ENCODE results near the gene CA5A.

The CA5A gene

DNA sequence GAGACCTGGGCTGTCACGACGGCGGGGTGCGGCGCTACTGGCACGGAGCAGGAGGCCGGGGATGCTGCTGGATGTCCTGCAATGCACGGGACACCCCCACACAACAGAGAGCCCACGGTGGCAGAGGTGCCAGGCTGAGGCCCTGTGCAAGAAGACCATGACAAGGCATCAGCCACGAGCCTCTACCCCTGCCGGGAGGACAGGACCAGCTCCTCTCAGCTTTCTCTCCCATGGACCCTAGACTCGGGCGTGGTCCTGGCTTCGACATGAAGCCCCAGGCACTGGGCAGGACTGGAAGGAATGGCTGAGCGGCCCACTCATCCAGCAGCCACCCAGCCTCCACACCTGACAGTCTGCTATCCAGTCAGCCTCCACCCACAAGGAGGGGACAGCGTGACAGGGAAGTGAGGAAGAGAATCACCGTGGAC is 92.6 kb downstream of the CA5A start:
- Histone ChIP-seq H3K27ac (ENCODE audit: insufficient read depth in 1 of 2, low read depth in 1 of 2, low read length in 2 of 2, poor library complexity in 1 of 2, severe bottlenecking in 2 of 2) (no peak overlapping the region), H3K9me3 (ENCODE audit: control extremely low read depth in 1 of 5, control insufficient read depth in 4 of 5, insufficient read depth in 2 of 5, low read depth in 1 of 5, low read length in 4 of 5) (no peaks in the 10 kb centered on the region), H3K4me1 (ENCODE audit: control extremely low read depth in 1 of 4, control insufficient read depth in 4 of 4, insufficient read depth in 4 of 4, low read length in 3 of 4) (peaks cover 0 to 7% (median 3%) of the 10 kb centered on the region in 4 experiments), H3K4me3 (ENCODE audit: control insufficient read depth in 1 of 7, extremely low read depth in 1 of 7, insufficient read depth in 4 of 7, low read depth in 2 of 7, low read length in 6 of 7) (no peak overlapping the region), H3K27me3 (replicated peaks in 2 of 5; ENCODE audit: control insufficient read depth in 4 of 5, insufficient read depth in 5 of 5, low read length in 4 of 5) (no peaks in the 10 kb centered on the region), H3K36me3 (ENCODE audit: control insufficient read depth in 4 of 4, insufficient read depth in 4 of 4, low read length in 3 of 4) (peaks cover 0 to 97% (median 43%) of the 10 kb centered on the region in 4 experiments)
- DNase-seq, result no peak
- CTCF ChIA-PET, result interaction anchor here (0.7 kb wide), 1 partner anchor 23 kb away, joined by 3 read pairs; no protein-coding TSS in a partner anchor
- POLR2A ChIA-PET, result interaction anchor here (0.6 kb wide), 1 partner anchor 61 kb away, joined by 3 read pairs; no protein-coding TSS in a partner anchor
- 98% methylated on average over 11 of the region's 17 CpGs for WGBS (ENCODE audit: insufficient coverage)

DNA sequence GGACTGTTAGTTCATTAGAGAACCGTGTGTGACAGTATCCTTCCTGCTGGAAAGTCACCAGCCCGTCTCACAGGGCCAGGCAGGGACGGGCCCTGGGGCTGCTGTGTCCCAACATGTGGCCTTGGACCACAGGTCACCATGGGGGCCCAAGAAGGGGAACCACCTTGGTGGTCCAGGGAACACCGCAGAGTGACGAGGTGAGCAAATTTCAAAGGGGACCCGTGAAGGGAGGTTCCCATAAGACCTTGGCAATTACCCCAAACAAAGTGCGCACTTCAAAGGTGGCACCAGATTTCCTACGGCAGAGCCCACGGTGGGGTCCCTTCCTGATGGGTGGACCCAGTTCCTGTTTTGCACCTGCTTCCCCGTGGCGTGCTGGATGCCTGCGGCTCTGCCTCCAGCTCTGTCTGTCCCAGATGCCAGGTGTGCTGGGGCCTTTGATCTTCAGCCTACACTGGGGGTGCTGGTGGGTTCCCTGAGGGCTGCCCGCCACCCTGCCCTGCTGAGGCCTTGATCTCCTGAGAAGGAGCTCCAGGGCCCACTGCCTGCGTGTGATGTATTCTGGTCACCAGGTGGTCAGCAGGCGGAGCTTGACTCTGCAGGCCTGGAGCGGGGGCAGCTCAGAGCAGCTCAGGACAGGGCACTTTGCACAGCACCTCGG is 94.0 kb downstream of the CA5A start:
- ChIA-PET CTCF (interaction anchor here (0.9 to 2.5 kb wide), 3 partner anchors 17 to 63 kb away, joined by 3 to 7 read pairs (median 5); partner anchors contain the start of gene SLC7A5), POLR2A (no interaction called here)
- H3K4me3 ChIP-seq (ENCODE audit: control insufficient read depth in 1 of 7, extremely low read depth in 1 of 7, insufficient read depth in 4 of 7, low read depth in 2 of 7, low read length in 6 of 7), result no peak overlapping the region
- H3K27ac ChIP-seq (ENCODE audit: insufficient read depth in 1 of 2, low read depth in 1 of 2, low read length in 2 of 2, poor library complexity in 1 of 2, severe bottlenecking in 2 of 2), result no peak overlapping the region
- H3K36me3 ChIP-seq (ENCODE audit: control insufficient read depth in 4 of 4, insufficient read depth in 4 of 4, low read length in 3 of 4), result peaks cover 0 to 96% (median 41%) of the 10 kb centered on the region in 4 experiments
- 64% methylated on average over 14 of the region's 17 CpGs for WGBS (ENCODE audit: insufficient coverage)
- peaks cover 0 to 9% (median 6%) of the 10 kb centered on the region in 4 experiments for H3K4me1 ChIP-seq (ENCODE audit: control extremely low read depth in 1 of 4, control insufficient read depth in 4 of 4, insufficient read depth in 4 of 4, low read length in 3 of 4)
- no peaks in the 10 kb centered on the region for H3K27me3 ChIP-seq (replicated peaks in 2 of 5; ENCODE audit: control insufficient read depth in 4 of 5, insufficient read depth in 5 of 5, low read length in 4 of 5)
- no peaks in the 10 kb centered on the region for H3K9me3 ChIP-seq (ENCODE audit: control extremely low read depth in 1 of 5, control insufficient read depth in 4 of 5, insufficient read depth in 2 of 5, low read depth in 1 of 5, low read length in 4 of 5)
- no peak for DNase-seq

DNA sequence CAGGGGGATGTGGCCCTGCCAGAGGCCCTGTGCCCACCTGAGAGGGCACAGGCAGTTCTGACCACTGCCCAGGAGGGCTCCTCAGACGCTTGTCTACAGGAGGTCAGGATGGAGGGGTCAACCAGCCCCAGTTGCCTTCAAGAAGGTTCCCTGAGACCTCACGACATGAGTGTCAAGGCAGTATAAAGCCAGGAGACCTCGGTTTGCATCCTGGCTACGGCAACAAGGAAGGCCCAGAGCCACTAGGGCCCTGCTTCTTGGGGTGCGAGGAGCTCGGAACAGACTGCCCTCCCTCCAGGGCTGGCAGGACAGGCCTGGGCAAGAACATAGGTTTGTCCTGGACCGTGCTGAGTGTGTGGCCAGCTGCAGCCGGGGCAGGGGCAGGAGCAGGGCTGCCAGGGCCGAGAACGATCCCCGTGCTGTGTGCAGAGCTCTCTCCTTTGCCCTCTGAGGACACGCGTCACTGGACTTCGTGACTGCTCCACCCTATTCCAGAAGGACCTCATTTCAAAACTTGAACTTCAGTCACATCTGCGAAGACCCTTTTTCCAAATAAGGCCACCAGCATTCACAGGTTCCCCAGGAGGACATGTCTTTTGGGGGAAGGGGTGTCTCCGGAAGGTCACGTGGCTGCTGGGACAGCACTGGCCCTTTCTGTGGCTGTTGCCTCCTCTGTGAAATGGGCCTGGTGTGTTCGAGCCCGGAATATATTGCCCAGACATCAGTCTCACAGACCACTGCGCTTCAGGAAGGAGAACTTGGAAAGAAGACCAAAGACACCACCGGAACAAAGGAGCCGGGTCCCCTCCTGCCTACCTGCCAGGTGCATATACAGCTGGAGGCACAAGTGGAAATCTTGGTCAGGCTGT is 94.8 kb downstream of the CA5A start:
- POLR2A ChIA-PET, result no interaction called here
- DNase-seq, result no peak
- no peak overlapping the region for H3K27ac ChIP-seq (ENCODE audit: insufficient read depth in 1 of 2, low read depth in 1 of 2, low read length in 2 of 2, poor library complexity in 1 of 2, severe bottlenecking in 2 of 2)

DNA sequence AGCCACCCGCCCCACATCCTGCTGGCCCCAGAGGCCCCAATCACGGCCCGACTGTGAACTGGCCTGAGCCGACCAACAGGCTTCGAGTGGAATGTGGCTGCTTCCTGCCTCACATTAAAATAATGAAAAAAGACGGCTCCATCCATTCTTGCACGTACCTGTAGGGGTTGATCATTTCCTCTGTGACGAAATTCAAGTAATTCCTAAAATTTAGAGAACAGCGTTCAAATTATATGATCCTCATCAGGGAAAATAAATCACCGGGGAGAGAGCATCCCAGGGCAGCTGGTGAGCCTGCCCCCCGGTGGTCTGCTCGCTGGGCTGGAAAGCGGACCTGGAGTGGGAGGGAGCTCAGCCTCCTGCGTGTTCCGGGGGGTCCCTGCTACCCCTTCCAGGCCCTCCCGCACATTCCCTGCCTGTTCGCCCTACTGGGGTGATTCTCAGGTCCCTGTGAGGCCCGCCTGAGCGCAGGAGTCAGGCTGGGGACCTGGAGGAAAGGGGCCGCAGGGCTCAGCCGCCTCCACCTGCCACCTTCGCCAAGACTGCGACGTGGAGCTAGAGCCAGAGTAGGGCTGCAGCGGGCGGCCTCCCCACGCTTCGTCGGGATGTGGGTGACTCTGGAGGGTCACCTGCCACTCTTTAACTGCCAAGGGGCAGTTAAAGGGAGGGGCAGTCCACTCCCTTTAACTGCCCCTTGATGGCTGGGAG is 95.9 kb downstream of the CA5A start:
- ChIA-PET POLR2A (interaction anchor here (1.2 kb wide), 1 partner anchor 11 kb away, joined by 4 read pairs; no protein-coding TSS in a partner anchor), CTCF (interaction anchor here (2.5 to 7.5 kb wide), 2 partner anchors 10 to 30 kb away, joined by 7 to 61 read pairs; partner anchors contain the start of gene SLC7A5)
- no peak for DNase-seq
- Histone ChIP-seq H3K27ac (ENCODE audit: insufficient read depth in 1 of 2, low read depth in 1 of 2, low read length in 2 of 2, poor library complexity in 1 of 2, severe bottlenecking in 2 of 2) (no peak overlapping the region), H3K4me1 (ENCODE audit: control extremely low read depth in 1 of 4, control insufficient read depth in 4 of 4, insufficient read depth in 4 of 4, low read length in 3 of 4) (peaks cover 0 to 15% (median 9%) of the 10 kb centered on the region in 4 experiments), H3K27me3 (replicated peaks in 2 of 5; ENCODE audit: control insufficient read depth in 4 of 5, insufficient read depth in 5 of 5, low read length in 4 of 5) (no peaks in the 10 kb centered on the region), H3K9me3 (ENCODE audit: control extremely low read depth in 1 of 5, control insufficient read depth in 4 of 5, insufficient read depth in 2 of 5, low read depth in 1 of 5, low read length in 4 of 5) (no peaks in the 10 kb centered on the region), H3K4me3 (ENCODE audit: control insufficient read depth in 1 of 7, extremely low read depth in 1 of 7, insufficient read depth in 4 of 7, low read depth in 2 of 7, low read length in 6 of 7) (no peak overlapping the region), H3K36me3 (ENCODE audit: control insufficient read depth in 4 of 4, insufficient read depth in 4 of 4, low read length in 3 of 4) (peaks cover 0 to 95% (median 50%) of the 10 kb centered on the region in 4 experiments)
- 97% methylated on average over 22 of the region's 29 CpGs for WGBS (ENCODE audit: insufficient coverage)

More for the DNA sequence above, 94.8 kb downstream of the CA5A start:
- CTCF ChIA-PET, result interaction anchor here (1.5 to 7.5 kb wide), 3 partner anchors 9 to 63 kb away, joined by 5 to 61 read pairs (median 7); partner anchors contain the start of gene SLC7A5
- no peaks in the 10 kb centered on the region for H3K27me3 ChIP-seq (replicated peaks in 2 of 5; ENCODE audit: control insufficient read depth in 4 of 5, insufficient read depth in 5 of 5, low read length in 4 of 5)
- H3K9me3 ChIP-seq (ENCODE audit: control extremely low read depth in 1 of 5, control insufficient read depth in 4 of 5, insufficient read depth in 2 of 5, low read depth in 1 of 5, low read length in 4 of 5), result no peaks in the 10 kb centered on the region
- 99% methylated on average over 17 of the region's 22 CpGs for WGBS (ENCODE audit: insufficient coverage)
- H3K36me3 ChIP-seq (ENCODE audit: control insufficient read depth in 4 of 4, insufficient read depth in 4 of 4, low read length in 3 of 4), result peaks cover 0 to 96% (median 45%) of the 10 kb centered on the region in 4 experiments
- no peak overlapping the region for H3K4me3 ChIP-seq (ENCODE audit: control insufficient read depth in 1 of 7, extremely low read depth in 1 of 7, insufficient read depth in 4 of 7, low read depth in 2 of 7, low read length in 6 of 7)
- peaks cover 0 to 15% (median 9%) of the 10 kb centered on the region in 4 experiments for H3K4me1 ChIP-seq (ENCODE audit: control extremely low read depth in 1 of 4, control insufficient read depth in 4 of 4, insufficient read depth in 4 of 4, low read length in 3 of 4)

DNA sequence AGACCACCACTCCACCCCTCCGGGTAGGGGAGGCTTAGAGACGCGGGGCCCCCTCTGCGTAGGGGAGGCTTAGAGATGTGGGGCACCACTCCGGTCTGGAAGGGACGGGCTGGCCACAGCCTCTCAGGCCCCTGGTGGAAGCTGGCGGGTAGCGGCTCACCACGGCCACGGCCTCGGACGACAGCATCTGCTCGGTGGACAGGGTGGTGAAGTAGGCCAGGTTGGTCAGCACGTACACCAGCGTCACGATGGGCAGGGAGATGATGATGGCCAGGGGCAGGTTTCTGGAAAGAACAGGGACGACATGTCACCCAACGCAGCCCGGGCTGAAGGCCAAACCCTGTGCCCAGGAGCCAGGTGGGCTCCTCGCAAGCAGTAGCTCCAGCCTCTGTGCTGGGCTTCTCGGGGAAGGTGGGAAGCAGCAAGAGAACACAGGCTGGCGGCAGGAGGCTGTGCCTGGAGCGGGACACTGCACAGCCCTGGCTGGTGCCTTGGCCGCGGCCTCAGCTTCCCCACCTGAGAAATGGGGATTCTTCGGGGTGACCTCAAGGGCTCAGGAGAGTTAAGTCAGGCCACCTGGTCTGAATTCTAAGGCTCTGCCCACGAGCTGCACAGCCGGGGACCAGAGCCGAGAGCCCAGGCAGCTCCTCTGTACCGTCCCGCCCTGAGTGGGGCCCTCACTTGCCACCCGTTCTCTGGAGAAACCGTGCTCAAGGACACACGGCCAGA is 96.6 kb downstream of the CA5A start:
- Histone ChIP-seq H3K27ac (ENCODE audit: insufficient read depth in 1 of 2, low read depth in 1 of 2, low read length in 2 of 2, poor library complexity in 1 of 2, severe bottlenecking in 2 of 2) (no peak overlapping the region), H3K4me3 (ENCODE audit: control insufficient read depth in 1 of 7, extremely low read depth in 1 of 7, insufficient read depth in 4 of 7, low read depth in 2 of 7, low read length in 6 of 7) (no peak overlapping the region), H3K4me1 (ENCODE audit: control extremely low read depth in 1 of 4, control insufficient read depth in 4 of 4, insufficient read depth in 4 of 4, low read length in 3 of 4) (peaks cover 0 to 15% (median 9%) of the 10 kb centered on the region in 4 experiments), H3K36me3 (ENCODE audit: control insufficient read depth in 4 of 4, insufficient read depth in 4 of 4, low read length in 3 of 4) (peaks cover 0 to 95% (median 50%) of the 10 kb centered on the region in 4 experiments), H3K9me3 (ENCODE audit: control extremely low read depth in 1 of 5, control insufficient read depth in 4 of 5, insufficient read depth in 2 of 5, low read depth in 1 of 5, low read length in 4 of 5) (no peaks in the 10 kb centered on the region), H3K27me3 (replicated peaks in 2 of 5; ENCODE audit: control insufficient read depth in 4 of 5, insufficient read depth in 5 of 5, low read length in 4 of 5) (no peaks in the 10 kb centered on the region)
- no peak for DNase-seq
- CTCF ChIA-PET, result interaction anchor here (0.5 to 7.5 kb wide), 6 partner anchors 10 to 60 kb away, joined by 3 to 61 read pairs (median 4); no protein-coding TSS in a partner anchor
- POLR2A ChIA-PET, result interaction anchor here (1.2 kb wide), 1 partner anchor 12 kb away, joined by 4 read pairs; no protein-coding TSS in a partner anchor
- 98% methylated on average over 26 of the region's 34 CpGs for WGBS (ENCODE audit: insufficient coverage)
